ENCODE measurements around the gene TLE3.

DNA sequence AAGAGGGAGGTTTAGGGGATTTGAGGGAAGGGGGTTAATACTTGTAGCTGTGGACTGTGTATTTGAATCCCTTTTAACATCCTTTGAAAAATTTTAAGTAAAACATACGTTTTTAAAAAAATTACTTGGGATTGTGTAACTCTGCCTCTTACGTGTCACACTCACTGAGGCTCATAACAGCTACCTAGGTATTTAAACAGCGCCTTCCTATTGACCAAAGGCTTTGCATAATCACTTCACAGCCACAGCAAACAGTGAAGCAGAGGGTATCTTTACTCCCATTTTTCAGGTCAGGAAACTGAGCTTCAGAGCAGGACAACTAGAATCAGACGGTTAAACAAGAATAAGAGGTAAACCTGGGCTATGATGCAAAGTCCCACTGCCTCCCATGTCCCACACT lies 95.9 kb downstream of the TLE3 start:
- TF ChIP-seq, protein P1, sequence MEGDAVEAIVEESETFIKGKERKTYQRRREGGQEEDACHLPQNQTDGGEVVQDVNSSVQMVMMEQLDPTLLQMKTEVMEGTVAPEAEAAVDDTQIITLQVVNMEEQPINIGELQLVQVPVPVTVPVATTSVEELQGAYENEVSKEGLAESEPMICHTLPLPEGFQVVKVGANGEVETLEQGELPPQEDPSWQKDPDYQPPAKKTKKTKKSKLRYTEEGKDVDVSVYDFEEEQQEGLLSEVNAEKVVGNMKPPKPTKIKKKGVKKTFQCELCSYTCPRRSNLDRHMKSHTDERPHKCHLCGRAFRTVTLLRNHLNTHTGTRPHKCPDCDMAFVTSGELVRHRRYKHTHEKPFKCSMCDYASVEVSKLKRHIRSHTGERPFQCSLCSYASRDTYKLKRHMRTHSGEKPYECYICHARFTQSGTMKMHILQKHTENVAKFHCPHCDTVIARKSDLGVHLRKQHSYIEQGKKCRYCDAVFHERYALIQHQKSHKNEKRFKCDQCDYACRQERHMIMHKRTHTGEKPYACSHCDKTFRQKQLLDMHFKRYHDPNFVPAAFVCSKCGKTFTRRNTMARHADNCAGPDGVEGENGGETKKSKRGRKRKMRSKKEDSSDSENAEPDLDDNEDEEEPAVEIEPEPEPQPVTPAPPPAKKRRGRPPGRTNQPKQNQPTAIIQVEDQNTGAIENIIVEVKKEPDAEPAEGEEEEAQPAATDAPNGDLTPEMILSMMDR (IDR thresholded peaks at IDR 0.05; ENCODE audit: insufficient read depth, low read length, poor library complexity, severe bottlenecking) = no peak
- TF ChIP-seq EZH2phosphoT487 (conservative IDR thresholded peaks at IDR 0.05; ENCODE audit: low read length) = no peak
